GM23248 (cell line): Measurements from ENCODE around the gene RABEP1.

ENCODE experiments used
- EZH2 ChIP-seq: fragments of 200-600 bp; sonication (generic); IDR thresholded peaks from 2 replicates; pipeline ENCODE4 v1.6.1; 2018; ENCODE audit warnings: antibody characterized with exemption, mild to moderate bottlenecking; ENCODE audit not compliant: insufficient read depth, poor library complexity, severe bottlenecking
- EZH2phosphoT487 ChIP-seq: fragments of 200-600 bp; sonication (generic); IDR thresholded peaks from 2 replicates; pipeline ENCODE4 v1.6.1; 2018; ENCODE audit warnings: antibody characterized with exemption, moderate library complexity, mild to moderate bottlenecking, low read depth; ENCODE audit not compliant: insufficient read depth

- TF ChIP-seq EZH2phosphoT487 (no peak), EZH2 (no peak)
Measured at GRCh38 chr17:5282642-5283217, 646 bp downstream of the RABEP1 start.
